CD14-positive monocyte (primary cell): ENCODE measurements around the gene ATOX1. TPM values are rescaled to one million over a fixed set of nuclear protein-coding genes. Genes with fewer than 3 reads are reported as not detected.

ENCODE experiments used
- DNase-seq, 3 donors: peaks; one replicate each; pipeline ENCODE4 v3.0.0-alpha.2; 2011 to 2022
- H2AFZ ChIP-seq: 2 replicates; pipeline ENCODE4 v1.6.0; 2012; ENCODE audit warnings: mild to moderate bottlenecking, low read depth, low read length, inconsistent platforms; ENCODE audit not compliant: insufficient read depth, poor library complexity, severe bottlenecking
- H3K27ac ChIP-seq, 2 donors: 1 replicate in 1 of 2; 2 replicates in 1 of 2; pipeline ENCODE4 v1.5.1; 2012 to 2013; ENCODE audit warnings: low read length in 2 of 2, control low read depth in 1 of 2, inconsistent platforms in 1 of 2, low read depth in 1 of 2, mild to moderate bottlenecking in 1 of 2
- H3K27me3 ChIP-seq, 2 donors: one replicate each; pipeline versions ENCODE4 v1.6.0 to v1.6.1; 2011 to 2013; ENCODE audit warnings: low read length in 2 of 2; ENCODE audit not compliant: control insufficient read depth in 2 of 2, insufficient read depth in 2 of 2
- H3K36me3 ChIP-seq, 2 donors: replicated peaks in 1 of 2; 1 replicate in 1 of 2; 2 replicates in 1 of 2; pipeline versions ENCODE4 v1.5.1 to v1.6.1; 2012 to 2013; ENCODE audit warnings: low read length in 2 of 2, control low read depth in 1 of 2, inconsistent platforms in 1 of 2, mild to moderate bottlenecking in 1 of 2; ENCODE audit not compliant: insufficient read depth in 2 of 2, control insufficient read depth in 1 of 2
- H3K4me1 ChIP-seq, 2 donors: 1 replicate in 1 of 2; 2 replicates in 1 of 2; pipeline versions ENCODE4 v1.5.1 to v1.6.1; 2012 to 2013; ENCODE audit warnings: low read length in 2 of 2, control low read depth in 1 of 2, inconsistent platforms in 1 of 2, mild to moderate bottlenecking in 1 of 2, moderate library complexity in 1 of 2; ENCODE audit not compliant: insufficient read depth in 2 of 2, control insufficient read depth in 1 of 2
- H3K4me2 ChIP-seq: replicated peaks from 2 replicates; pipeline ENCODE3; 2012; ENCODE audit warnings: low read length, moderate library complexity, mild to moderate bottlenecking; ENCODE audit not compliant: poor library complexity, severe bottlenecking; ENCODE audit errors: extremely low read depth
- H3K4me3 ChIP-seq, 3 experiments: fragments of 200-600 bp in 1 of 3; sonication (generic) in 1 of 3; replicated peaks in 1 of 3; 1 replicate in 2 of 3; 2 replicates in 1 of 3; pipeline ENCODE4 v1.5.1; 2011 to 2013; ENCODE audit warnings: low read length in 3 of 3, mild to moderate bottlenecking in 3 of 3, control low read depth in 2 of 3, low read depth in 2 of 3, inconsistent platforms in 1 of 3, moderate library complexity in 1 of 3
- H3K79me2 ChIP-seq: 2 replicates; pipeline ENCODE4 v1.6.0; 2012; ENCODE audit warnings: mild to moderate bottlenecking, control low read depth, inconsistent platforms, low read length, moderate library complexity; ENCODE audit not compliant: insufficient read depth
- H3K9ac ChIP-seq: 2 replicates; pipeline ENCODE4 v1.6.0; 2017; ENCODE audit warnings: low read length, mild to moderate bottlenecking; ENCODE audit not compliant: insufficient read depth, poor library complexity, severe bottlenecking
- H3K9me3 ChIP-seq, 2 donors: replicated peaks in 1 of 2; 1 replicate in 1 of 2; 2 replicates in 1 of 2; pipeline versions ENCODE4 v1.5.1 to v1.6.1; 2012 to 2013; ENCODE audit warnings: low read length in 2 of 2, control low read depth in 1 of 2; ENCODE audit not compliant: control insufficient read depth in 1 of 2, insufficient read depth in 1 of 2
- H4K20me1 ChIP-seq: 2 replicates; pipeline ENCODE4 v1.6.0; 2012; ENCODE audit warnings: mild to moderate bottlenecking, low read length, control low read depth, moderate library complexity; ENCODE audit not compliant: insufficient read depth
- H3K27ac Mint-ChIP-seq, 7 donors: one replicate each; pipeline ENCODE4 v1.8.0; 2020; ENCODE audit warnings: mild to moderate bottlenecking in 7 of 7, mixed read lengths in 7 of 7, moderate library complexity in 6 of 7, inconsistent platforms in 2 of 7
- H3K27me3 Mint-ChIP-seq, 3 donors: one replicate each; pipeline ENCODE4 v1.8.0; 2021 to 2022; ENCODE audit warnings: low read depth in 3 of 3, mild to moderate bottlenecking in 3 of 3, mixed read lengths in 3 of 3, moderate library complexity in 3 of 3, inconsistent platforms in 1 of 3
- H3K36me3 Mint-ChIP-seq, 2 donors: one replicate each; pipeline ENCODE4 v1.8.0; 2020; ENCODE audit warnings: mixed read lengths in 2 of 2, inconsistent platforms in 1 of 2, mild to moderate bottlenecking in 1 of 2
- H3K4me1 Mint-ChIP-seq: one replicate; pipeline ENCODE4 v1.8.0; 2020; ENCODE audit warnings: mild to moderate bottlenecking, mixed read lengths
- H3K4me3 Mint-ChIP-seq, 2 donors: one replicate each; pipeline ENCODE4 v1.8.0; 2020; ENCODE audit warnings: mild to moderate bottlenecking in 2 of 2, mixed read lengths in 2 of 2, moderate library complexity in 1 of 2
- H3K9me3 Mint-ChIP-seq, 7 donors: one replicate each; pipeline ENCODE4 v1.8.0; 2020 to 2022; ENCODE audit warnings: mixed read lengths in 7 of 7, mild to moderate bottlenecking in 6 of 7, moderate library complexity in 6 of 7, inconsistent platforms in 2 of 7
- WGBS: methylation state at CpG from one replicate; pipeline ENCODE4 v1.1.5; 2013; ENCODE audit warnings: missing lambda C conversion rate; ENCODE audit not compliant: insufficient coverage; 5-methylcytosine and 5-hydroxymethylcytosine counted together
- intact Hi-C, 2 donors: fragments of 100-400 bp; cut with micrococcal nuclease; formaldehyde crosslinking; loops; one replicate each; pipeline versions ENCODE4 v1.15.0 to v1.15.1; 2023
- polyA plus RNA-seq, 3 donors: library from polyadenylated mRNA; depleted of rRNA in 1 of 3; unstranded in 2 of 3; stranded (reverse) in 1 of 3; fragments of 300-500 nt in 2 of 3; fragments of >200 nt in 1 of 3; fragmentation: Illumina TruSeq in 2 of 3; gene quantifications; 1 replicate in 2 of 3; 2 replicates in 1 of 3; pipeline ENCODE4 v1.2.3, GENCODE V29; 2012 to 2021
- TF ChIP-seq, protein P1 (sequence below): fragments of 200-600 bp; IDR thresholded peaks from one replicate; pipeline ENCODE4 v1.8.0; 2022; ENCODE audit warnings: antibody characterized with exemption, mild to moderate bottlenecking

The ATOX1 gene
- polyA plus RNA-seq, 3 donors = 89.9 to 149 (median 148) TPM

GRCh38 chr5:151773951-151774350, 15.5 kb upstream of the ATOX1 start:
- Histone ChIP-seq H3K9me3 (no peaks in the 10 kb centered on the region), H3K36me3 (peaks cover 5 to 22% of the 10 kb centered on the region in 2 donors), H3K9ac (no peak overlapping the region), H3K79me2 (peaks cover 67% of the 10 kb centered on the region), H3K4me3 (peak overlapping the region in 1 of 3 experiments; percentile 82), H4K20me1 (peaks cover 67% of the 10 kb centered on the region), H3K4me1 (peaks cover 27 to 50% of the 10 kb centered on the region in 2 donors), H3K27me3 (no peaks in the 10 kb centered on the region), H2AFZ (peak overlapping the region; percentile 1), H3K27ac (peak overlapping the region in 1 of 2 donors; percentile 23), H3K4me2 (peak overlapping the region; percentile 92)
- no peak for DNase-seq
- Mint-ChIP-seq H3K9me3 (no peaks in the 10 kb centered on the region), H3K27me3 (peaks cover 0 to 1% (median 0%) of the 10 kb centered on the region in 3 donors), H3K4me3 (peak overlapping the region; percentile 16 to 46), H3K4me1 (peaks cover 42% of the 10 kb centered on the region), H3K36me3 (peaks cover 18 to 20% of the 10 kb centered on the region in 2 donors), H3K27ac (peak overlapping the region in 2 of 7 donors; percentile 27 to 75)
- 20% methylated on average over 1 of the region's 3 CpGs for whole genome bisulfite sequencing
- TF ChIP-seq, protein P1, sequence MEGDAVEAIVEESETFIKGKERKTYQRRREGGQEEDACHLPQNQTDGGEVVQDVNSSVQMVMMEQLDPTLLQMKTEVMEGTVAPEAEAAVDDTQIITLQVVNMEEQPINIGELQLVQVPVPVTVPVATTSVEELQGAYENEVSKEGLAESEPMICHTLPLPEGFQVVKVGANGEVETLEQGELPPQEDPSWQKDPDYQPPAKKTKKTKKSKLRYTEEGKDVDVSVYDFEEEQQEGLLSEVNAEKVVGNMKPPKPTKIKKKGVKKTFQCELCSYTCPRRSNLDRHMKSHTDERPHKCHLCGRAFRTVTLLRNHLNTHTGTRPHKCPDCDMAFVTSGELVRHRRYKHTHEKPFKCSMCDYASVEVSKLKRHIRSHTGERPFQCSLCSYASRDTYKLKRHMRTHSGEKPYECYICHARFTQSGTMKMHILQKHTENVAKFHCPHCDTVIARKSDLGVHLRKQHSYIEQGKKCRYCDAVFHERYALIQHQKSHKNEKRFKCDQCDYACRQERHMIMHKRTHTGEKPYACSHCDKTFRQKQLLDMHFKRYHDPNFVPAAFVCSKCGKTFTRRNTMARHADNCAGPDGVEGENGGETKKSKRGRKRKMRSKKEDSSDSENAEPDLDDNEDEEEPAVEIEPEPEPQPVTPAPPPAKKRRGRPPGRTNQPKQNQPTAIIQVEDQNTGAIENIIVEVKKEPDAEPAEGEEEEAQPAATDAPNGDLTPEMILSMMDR = no peak
- intact Hi-C loops = loop anchor here in 1 of 2 donors (2.0 kb wide), 1 partner anchor 15 kb away; the partner anchor contains the start of gene ATOX1

GRCh38 chr5:151772846-151773561, 14.6 kb upstream of the ATOX1 start:
- no peaks in the 10 kb centered on the region for H3K9me3 Mint-ChIP-seq
- TF ChIP-seq, protein P1 = no peak
- H2AFZ ChIP-seq = peak overlapping the region; percentile 79
- H3K36me3 Mint-ChIP-seq = peaks cover 12 to 16% of the 10 kb centered on the region in 2 donors
- intact Hi-C loops = loop anchor here in 1 of 2 donors (2.0 kb wide), 1 partner anchor 14 kb away; the partner anchor contains the start of gene ATOX1
- H3K4me3 Mint-ChIP-seq = peak overlapping the region; percentile 88 to 97
- 2% methylated on average over 13 of the region's 18 CpGs for WGBS
- peaks cover 44% of the 10 kb centered on the region for H3K4me1 Mint-ChIP-seq
- H3K27ac Mint-ChIP-seq = peak overlapping the region in 6 of 7 donors; percentile 90 to 96 (median 93)
- peak overlapping the region; percentile 92 for H3K4me2 ChIP-seq
- peak overlapping the region; percentile 97 for H3K27ac ChIP-seq
- no peaks in the 10 kb centered on the region for H3K9me3 ChIP-seq
- peaks cover 27 to 50% of the 10 kb centered on the region in 2 donors for H3K4me1 ChIP-seq
- peaks cover 58% of the 10 kb centered on the region for H4K20me1 ChIP-seq
- DNase-seq = peak; percentile 13 to 74 (median 47)
- H3K27me3 ChIP-seq = no peaks in the 10 kb centered on the region
- peaks cover 58% of the 10 kb centered on the region for H3K79me2 ChIP-seq
- peak overlapping the region; percentile 95 for H3K9ac ChIP-seq
- H3K36me3 ChIP-seq = peaks cover 3 to 12% of the 10 kb centered on the region in 2 donors
- H3K4me3 ChIP-seq = peak overlapping the region; percentile 62 to 82 (median 67)
- H3K27me3 Mint-ChIP-seq = no peaks in the 10 kb centered on the region
